Adipose tissue (tissue), 3 donors: ENCODE data around the gene C14orf132. TPM values are rescaled to one million over a fixed set of nuclear protein-coding genes. Genes with fewer than 3 reads are reported as not detected.

Experiments used
- H3K27ac ChIP-seq: one replicate; pipeline ENCODE4 v1.5.1; 2013; ENCODE audit warnings: low read depth, low read length
- WGBS, 3 donors: extraction: QIAGEN DNeasy Blood & Tissue Kit; methylation state at CpG; one replicate each; pipeline ENCODE4 v1.1.7; 2013; 5-methylcytosine and 5-hydroxymethylcytosine counted together
- polyA plus RNA-seq, 3 donors: library from polyadenylated mRNA; stranded (reverse); fragments of 200-250 nt; gene quantifications; one replicate each; pipeline ENCODE4 v1.2.3, GENCODE V29; 2013
- donor health status: healthy with polysubstance abuse.
- donor health status: Bipolar disorder and iron deficiency.
- donor health status: healthy.

Gene C14orf132
- polyA plus RNA-seq, 3 donors = 1.4 to 6.9 (median 2.1) TPM

DNA sequence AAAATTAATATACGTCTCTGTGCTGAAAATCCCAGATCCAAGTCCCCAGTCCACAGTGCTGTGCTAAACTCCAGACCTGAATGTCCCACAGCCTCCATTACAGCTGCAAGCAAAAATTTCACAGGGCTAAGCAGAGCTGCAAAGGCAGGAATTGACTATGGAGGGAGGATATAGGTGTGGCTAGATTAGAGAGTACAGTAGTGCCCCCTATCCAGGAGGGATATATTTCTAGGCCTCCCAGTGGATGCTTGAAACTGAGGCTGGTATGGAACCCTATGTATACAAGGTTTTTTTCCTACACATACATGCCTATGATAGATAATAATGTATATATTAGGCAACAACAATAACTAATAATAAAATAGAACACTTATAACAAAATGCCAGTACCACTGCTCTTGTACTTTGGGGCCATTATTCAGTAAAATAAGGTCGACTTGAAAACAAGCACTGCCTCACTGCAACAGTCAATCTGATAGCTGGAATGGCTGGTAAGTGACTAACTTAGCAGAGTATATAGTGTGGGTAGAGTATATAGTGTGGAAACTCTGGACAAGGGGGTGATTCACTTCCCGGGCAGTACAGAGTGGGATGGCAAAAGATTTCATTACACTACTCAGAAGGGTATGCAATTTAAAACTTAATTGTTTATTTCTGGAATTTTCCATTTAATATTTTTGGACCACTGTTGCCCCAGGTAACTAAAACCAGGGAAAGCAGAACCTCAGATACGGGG lies 82.7 kb downstream of the C14orf132 start:
- 89 to 90% (median 90%) methylated on average over 4 of the region's 4 CpGs for WGBS, 3 donors

DNA sequence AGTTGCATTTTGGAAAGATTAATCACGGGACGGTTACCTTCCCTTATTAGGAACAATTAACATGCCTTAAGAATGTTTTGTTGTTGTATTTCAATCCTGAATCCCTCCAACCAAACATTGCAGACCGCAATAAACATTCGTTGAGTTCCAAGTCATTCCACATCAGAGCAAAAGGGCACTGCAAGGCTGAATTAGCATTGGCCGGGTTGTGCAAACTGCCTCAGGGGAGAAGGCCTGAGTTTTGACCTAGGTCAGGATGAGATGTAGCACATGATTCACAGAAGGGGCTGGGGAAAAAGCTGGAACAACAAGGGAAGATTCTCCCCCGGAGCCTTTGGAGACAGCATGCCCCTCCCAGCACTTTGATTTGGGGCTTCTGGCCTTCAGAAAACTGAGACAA lies 83.3 kb downstream of the C14orf132 start:
- H3K27ac ChIP-seq = no peak overlapping the region
- 54 to 71% (median 64%) methylated on average over 6 of the region's 6 CpGs for WGBS, 3 donors

More for the DNA sequence above, 82.7 kb downstream of the C14orf132 start:
- H3K27ac ChIP-seq = no peak overlapping the region

DNA sequence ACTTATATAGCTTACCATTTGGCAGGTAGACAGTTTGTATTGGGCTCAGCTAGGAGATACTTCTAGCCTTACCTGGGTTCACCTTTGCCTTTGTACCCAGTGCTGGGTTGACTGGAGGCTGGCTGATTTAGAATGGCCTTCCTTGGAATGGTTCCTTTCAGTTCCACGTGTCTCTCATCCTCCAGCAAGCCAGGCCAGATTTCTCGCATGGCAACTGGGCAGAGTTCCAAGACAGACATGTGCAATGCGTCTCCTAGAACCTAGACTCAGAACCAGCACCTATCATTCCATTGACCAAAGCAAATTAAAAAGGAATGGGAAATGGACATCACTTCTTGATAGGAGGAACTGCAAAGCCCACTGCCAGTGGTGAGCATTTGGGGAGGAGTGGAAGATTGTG lies 86.4 kb downstream of the C14orf132 start:
- WGBS, 3 donors = 24 to 49% (median 40%) methylated on average over 3 of the region's 3 CpGs
- no peak overlapping the region for H3K27ac ChIP-seq

DNA sequence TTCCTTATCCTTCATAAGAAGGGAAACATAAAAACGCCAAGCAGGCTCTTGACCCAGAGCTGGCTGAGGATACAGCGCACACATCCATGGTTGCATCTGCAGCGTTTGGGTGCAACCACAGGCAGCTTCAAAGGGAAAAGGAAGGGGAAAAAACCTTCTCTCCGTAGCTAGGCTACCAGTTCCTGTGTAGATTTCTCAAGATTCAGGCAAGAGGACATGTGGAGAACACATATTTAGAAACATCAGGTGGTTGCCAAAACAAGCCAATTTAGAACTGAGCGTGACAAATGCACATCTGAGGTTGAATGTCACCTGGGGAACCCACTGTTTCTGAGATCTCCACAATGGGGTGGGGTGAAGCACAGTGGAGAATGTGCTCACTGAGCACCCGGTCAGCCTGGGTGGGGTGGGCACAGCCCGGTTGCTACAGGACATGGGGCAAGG lies 87.2 kb downstream of the C14orf132 start:
- H3K27ac ChIP-seq = no peak overlapping the region
- WGBS, 3 donors = 40 to 50% (median 44%) methylated on average over 7 of the region's 7 CpGs

DNA sequence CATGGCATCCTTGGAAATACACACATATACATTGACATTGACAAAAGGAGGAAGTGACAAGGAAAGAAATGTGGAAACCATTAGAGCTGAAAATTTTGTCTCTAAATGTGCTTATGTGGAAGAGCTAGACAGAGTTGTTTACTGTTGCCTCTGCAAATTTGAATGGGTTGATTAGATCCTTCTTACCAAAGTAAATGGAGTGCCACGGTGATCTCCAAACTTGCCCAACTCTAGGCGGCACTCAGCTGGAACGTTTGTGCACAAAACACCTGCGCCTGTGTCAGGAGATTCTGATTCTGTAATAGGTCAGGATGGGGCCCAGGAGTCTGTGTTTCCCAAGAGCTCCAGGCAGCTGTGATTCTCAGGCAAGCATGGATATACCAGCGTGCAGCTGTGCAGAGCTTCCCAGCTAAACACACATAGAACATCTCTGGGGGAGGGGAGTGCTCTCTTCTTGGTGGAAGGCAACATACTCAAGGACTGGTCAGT lies 87.7 kb downstream of the C14orf132 start:
- no peak overlapping the region for H3K27ac ChIP-seq
- 58 to 74% (median 59%) methylated on average over 5 of the region's 5 CpGs for WGBS, 3 donors

DNA sequence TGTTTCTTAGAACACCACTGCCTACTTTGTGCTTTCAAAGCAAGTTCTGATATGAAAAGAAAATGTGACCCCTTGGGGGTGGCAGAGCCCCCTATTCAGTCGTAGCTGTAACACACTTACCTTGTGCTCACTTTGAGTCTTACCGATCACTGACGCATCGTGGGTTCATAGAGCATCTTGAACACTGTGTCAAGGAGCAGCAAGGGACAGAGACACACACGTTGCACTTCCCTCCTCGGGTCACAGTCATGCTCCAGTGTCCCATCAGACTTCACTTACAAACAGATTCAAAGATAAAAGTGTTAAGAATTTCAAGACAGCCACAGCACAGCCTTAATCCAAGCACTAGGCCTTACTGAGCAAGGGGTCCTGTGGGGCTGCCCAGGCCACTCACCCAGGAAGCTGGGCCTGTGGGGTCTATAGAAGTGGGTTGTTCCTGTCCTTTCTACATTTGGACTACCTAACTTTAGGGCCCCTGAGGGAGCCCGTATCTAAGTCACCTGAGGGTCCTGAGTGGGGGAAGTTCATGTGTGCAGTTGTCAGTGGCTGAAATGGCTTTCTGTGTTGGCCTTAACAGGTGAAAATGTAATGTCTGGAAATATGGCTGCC lies 90.1 kb downstream of the C14orf132 start:
- no peak overlapping the region for H3K27ac ChIP-seq
- 91 to 93% (median 92%) methylated on average over 7 of the region's 7 CpGs for WGBS, 3 donors

DNA sequence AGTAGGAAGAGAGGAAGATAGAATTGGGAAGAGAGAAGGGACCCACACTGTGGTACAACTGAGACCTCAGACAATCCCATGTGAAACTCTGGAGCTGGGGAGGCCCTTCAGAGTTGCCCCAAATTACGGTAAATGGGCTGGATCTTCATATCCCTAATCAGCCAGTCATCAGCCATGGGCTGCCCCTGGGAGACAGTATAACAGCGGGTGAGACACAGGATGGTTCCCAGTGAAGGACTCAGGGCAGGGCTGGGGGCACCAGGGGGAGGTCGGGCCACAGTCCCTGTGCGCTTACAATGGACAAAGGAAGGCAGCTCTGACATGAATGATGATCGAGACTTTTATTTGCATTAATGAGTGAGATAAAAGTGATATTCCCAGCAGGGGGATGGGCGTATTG lies 91.2 kb downstream of the C14orf132 start:
- 89 to 94% (median 94%) methylated on average over 6 of the region's 6 CpGs for WGBS, 3 donors

DNA sequence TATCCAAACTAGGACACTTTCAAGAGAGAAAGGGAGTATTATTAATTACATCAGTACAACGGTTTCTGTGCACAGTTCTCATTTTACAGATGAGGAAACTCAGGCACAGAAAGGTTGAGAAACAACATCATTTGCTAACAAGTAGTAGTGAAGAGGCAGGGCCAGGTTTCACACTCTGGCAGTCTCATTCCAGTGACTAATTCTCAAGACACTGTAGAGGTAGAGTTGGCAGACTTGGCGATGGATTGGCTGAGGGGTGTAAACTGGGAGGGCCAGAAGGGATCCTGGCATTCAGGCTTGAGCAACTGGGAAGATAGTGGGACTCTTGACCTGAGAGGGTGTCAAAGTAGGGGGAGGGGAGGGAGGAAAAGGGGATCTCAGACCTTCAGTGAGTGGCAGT lies 91.7 kb downstream of the C14orf132 start:
- 47 to 68% (median 59%) methylated on average over 2 of the region's 2 CpGs for WGBS, 3 donors
- no peak overlapping the region for H3K27ac ChIP-seq

More for the DNA sequence above, 91.2 kb downstream of the C14orf132 start:
- H3K27ac ChIP-seq = no peak overlapping the region

DNA sequence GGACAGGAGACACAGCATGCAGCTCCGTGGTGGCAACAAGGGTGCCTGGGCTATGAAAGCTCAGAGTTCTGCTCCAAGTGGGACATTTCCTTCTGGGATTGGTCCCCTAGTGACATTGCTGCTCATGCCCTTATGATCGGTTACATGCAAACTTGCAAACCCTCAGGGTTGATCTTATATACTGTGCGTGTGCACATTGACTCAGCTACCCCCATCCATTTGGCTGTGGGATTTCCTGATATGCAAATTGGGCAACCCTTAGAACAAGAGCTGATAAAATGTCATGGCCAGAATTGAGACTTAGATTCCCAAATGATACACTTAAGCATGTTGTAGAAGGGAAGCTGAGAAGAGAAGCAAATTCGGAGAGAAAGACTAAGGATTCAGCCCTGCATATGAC lies 92.7 kb downstream of the C14orf132 start:
- no peak overlapping the region for H3K27ac ChIP-seq
- WGBS, 3 donors = 68 to 79% (median 79%) methylated on average over 4 of the region's 4 CpGs

DNA sequence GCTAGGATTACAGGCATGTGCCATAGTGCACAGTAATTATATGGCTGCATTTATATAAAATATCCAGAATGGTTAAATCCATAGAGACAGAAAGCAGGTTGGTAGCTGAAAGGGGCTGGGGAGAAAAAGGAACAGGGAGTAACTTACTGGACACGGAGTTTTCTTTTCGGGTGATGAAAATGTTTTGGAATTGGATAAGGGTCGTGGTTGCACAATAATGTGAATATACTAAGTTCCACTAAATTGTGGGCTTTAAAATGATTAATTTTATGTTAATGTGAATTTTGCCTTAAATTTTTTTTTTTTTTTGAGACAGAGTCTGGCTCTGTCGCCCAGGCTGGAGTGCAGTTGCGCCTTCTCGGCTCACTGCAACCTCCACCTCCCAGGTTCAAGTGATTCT lies 95.3 kb downstream of the C14orf132 start:
- H3K27ac ChIP-seq = no peak overlapping the region
- WGBS, 3 donors = 67 to 87% (median 69%) methylated on average over 6 of the region's 6 CpGs

DNA sequence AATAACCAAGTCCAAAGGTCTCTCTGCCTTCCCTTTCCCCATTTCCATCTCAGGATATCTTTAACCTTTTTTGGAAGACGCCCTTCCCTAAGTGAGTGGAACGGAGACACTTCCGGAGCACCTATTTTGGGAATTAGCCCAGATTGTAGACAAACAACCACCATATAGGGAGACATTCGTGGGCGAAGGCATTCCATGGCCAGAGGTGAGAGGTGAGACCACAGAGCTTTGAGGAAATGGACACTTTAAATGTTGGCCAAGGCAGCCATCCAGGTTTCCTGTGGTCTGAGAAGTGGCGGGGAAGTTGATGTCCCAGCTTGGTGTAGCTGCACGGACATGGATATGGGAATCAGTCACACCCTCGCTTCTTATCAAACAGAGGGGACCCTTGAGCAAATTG lies 96.1 kb downstream of the C14orf132 start:
- 50 to 69% (median 55%) methylated on average over 8 of the region's 8 CpGs for WGBS, 3 donors
- H3K27ac ChIP-seq = no peak overlapping the region

DNA sequence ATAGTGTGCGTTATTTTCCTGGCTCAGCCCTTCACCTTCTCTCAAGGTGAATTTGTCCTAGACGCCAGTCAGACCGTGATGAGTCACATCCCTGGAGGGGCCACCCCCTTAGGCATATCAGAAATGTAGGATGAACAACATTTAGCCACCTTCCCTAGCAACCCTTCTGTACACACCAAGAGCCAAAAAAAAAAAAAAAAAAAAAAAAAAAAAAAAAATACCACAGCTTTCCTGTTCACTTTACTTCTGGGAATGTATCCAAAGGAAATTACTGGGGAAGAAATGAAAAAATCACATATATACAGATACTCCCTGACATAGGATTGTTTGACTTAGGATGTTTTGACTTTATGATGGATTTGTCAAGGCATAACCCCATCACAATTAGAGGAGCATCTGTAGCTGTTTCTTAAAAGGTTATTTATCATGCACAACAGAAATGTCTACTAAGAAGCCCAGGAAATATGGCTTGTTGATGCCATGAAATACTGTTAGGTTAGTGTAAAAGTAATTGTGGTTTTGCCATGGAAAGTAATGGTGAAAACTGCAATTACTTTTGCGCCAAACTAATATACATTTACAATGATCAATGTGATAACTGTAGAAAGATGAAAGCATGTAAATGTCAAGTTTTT lies 97.3 kb downstream of the C14orf132 start:
- WGBS, 3 donors = 42 to 51% (median 48%) methylated on average over 4 of the region's 4 CpGs
- no peak overlapping the region for H3K27ac ChIP-seq

DNA sequence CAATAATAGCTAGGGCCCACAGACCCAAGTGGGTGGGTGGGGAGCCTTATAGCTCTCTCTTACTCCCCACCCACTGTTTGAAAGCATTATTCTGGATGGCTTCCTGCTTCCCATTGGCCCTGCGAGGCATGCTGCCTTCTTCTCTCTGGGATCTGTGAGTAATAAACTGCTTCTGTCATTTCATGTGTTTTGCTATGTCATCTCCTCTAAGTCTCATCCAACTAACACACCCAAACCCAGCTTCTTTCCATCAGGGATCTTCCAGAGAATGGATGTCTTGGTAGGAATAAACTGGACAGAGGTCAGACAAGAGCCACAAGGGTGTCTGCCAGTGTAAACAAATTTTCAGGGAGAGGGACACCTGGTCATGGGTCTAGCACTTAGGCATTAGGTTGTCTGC lies 99.1 kb downstream of the C14orf132 start:
- 88% methylated on average over 1 of the region's 1 CpG for WGBS, 3 donors
- no peak overlapping the region for H3K27ac ChIP-seq

DNA sequence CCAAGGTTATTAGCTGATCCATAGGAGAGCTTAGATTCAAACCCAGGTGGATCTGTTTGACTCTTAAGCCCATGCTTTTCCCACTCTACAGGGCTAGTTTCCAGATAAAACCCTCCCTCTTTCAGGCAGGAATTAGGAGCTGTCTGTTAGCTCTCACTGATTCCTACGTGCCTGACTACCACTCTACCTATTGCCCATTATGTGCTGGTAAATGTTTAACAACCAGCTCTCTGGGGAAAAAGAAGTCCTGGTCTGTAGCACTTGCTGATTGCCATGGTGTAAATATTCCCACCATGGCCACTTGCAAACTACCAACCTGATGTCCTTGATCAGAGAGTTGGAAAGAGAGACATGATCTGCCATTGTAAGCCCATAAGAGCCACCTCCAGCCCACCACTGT lies 100.0 kb downstream of the C14orf132 start:
- WGBS, 3 donors = 32 to 81% (median 61%) methylated on average over 1 of the region's 1 CpG
- no peak overlapping the region for H3K27ac ChIP-seq

DNA sequence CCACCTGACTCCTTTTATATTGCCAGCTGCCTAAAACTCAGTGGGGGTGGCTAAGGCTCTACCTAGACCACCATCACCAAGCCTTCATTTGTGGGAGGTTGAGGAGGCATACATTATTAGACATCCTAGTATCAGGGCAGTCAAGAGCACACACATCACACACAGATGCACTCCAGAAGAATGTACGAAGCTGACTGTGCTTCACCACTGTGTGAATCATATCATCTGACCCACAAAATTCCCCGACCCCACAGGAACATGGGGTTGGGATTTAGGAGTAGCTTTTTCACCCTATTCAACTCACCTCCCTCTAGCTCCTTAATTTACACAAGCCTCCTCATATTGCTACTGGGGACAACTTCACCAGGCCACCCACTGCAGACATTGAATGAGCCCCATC lies 100.7 kb downstream of the C14orf132 start:
- WGBS, 3 donors = 76 to 92% (median 88%) methylated on average over 2 of the region's 2 CpGs
- H3K27ac ChIP-seq = no peak overlapping the region

DNA sequence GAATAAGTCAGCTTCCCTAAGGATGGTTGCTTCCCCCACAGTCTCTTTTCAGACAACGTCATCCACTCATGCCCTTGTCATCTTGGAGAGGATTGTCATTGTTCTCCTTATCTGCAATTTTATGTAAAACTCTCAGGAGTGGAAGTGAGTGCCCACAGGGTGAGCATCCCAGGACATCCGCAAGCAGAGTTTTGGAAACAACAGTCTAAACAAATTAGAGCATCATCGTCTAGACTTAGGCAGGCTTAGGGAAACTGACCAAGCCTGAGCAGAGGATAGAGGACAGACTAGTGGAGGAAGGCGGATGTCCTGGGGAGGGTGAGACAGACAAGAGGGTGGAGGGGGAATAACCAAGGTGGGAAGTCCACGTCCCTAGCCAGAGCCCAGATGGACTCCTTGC lies 101.8 kb downstream of the C14orf132 start:
- 78 to 82% (median 80%) methylated on average over 5 of the region's 5 CpGs for WGBS, 3 donors
- H3K27ac ChIP-seq = no peak overlapping the region
